Ovary (tissue), 9 donors: ENCODE measurements around the gene LRRTM4. TPM values are rescaled to one million over a fixed set of nuclear protein-coding genes. Genes with fewer than 3 reads are reported as not detected.

Experiments
- DNase-seq, 5 donors: peaks; one replicate each; pipeline ENCODE4 v3.0.0-alpha.2; 2019 to 2020
- H3K27ac ChIP-seq, 2 donors: fragments of 200-600 bp; one replicate each; pipeline versions ENCODE4 v1.5.1 to v1.8.0; 2019 to 2022
- H3K27me3 ChIP-seq: fragments of 200-600 bp; one replicate; pipeline ENCODE4 v1.8.0; 2022
- H3K36me3 ChIP-seq: fragments of 200-600 bp; sonication (generic); one replicate; pipeline ENCODE4 v1.5.1; 2019
- H3K4me1 ChIP-seq: one replicate; pipeline ENCODE4 v1.8.1; 2013; ENCODE audit warnings: mild to moderate bottlenecking, moderate library complexity; ENCODE audit not compliant: insufficient read depth
- H3K4me3 ChIP-seq: fragments of 200-600 bp; sonication (generic); one replicate; pipeline ENCODE4 v1.5.1; 2017
- H3K9me3 ChIP-seq, 2 donors: fragments of 200-600 bp in 1 of 2; sonication (generic) in 1 of 2; one replicate each; pipeline versions ENCODE4 v1.5.1 to v1.8.1; 2013 to 2019; ENCODE audit warnings: mild to moderate bottlenecking in 1 of 2, moderate library complexity in 1 of 2
- EP300 ChIP-seq: sonication (generic); formaldehyde crosslinking; IDR thresholded peaks from one replicate; pipeline ENCODE4 v1.6.1; 2017; ENCODE audit warnings: antibody characterized with exemption
- POLR2A ChIP-seq: fragments of 450-650 bp; IDR thresholded peaks from one replicate; pipeline ENCODE4 v1.6.1; 2017; ENCODE audit warnings: antibody characterized with exemption, mild to moderate bottlenecking, moderate library complexity
- WGBS, 3 donors: extraction: QIAGEN DNeasy Blood & Tissue Kit in 1 of 3; methylation state at CpG; one replicate each; pipeline versions ENCODE4 v1.1.5 to v1.1.7; 2013 to 2017; 5-methylcytosine and 5-hydroxymethylcytosine counted together
- intact Hi-C, 4 donors: fragments of 100-400 bp; cut with DNase I; formaldehyde crosslinking; loops; one replicate each; pipeline versions ENCODE4 v1.11.0 to v1.15.1; 2022 to 2023
- polyA plus RNA-seq, 2 donors: library from polyadenylated mRNA; stranded (reverse); fragments of 200-250 nt in 1 of 2; fragments of 350-450 nt in 1 of 2; fragmentation: Illumina TruSeq in 1 of 2; extraction: RNeasy Lipid Tissue Mini Kit (QIAGEN cat#74804) in 1 of 2; gene quantifications; one replicate each; pipeline ENCODE4 v1.2.3, GENCODE V29; 2013 to 2014
- total RNA-seq, 7 donors: library from RNA; depleted of rRNA in 2 of 7; stranded (reverse); fragments of >200 nt in 2 of 7; fragmentation: NEBNext Ultra II Directional in 3 of 7; extraction: Animal tissue kit (Norgen Biotek cat#: 25700) in 3 of 7; gene quantifications; one replicate each; pipeline versions ENCODE4 v1.1.0 to v1.2.4, GENCODE V29; 2016 to 2023
- TF ChIP-seq, protein P1 (sequence below), 3 donors: fragments of 450-650 bp in 2 of 3; fragments of 200-600 bp in 1 of 3; IDR thresholded peaks; one replicate each; pipeline versions ENCODE4 v1.5.1 to v1.8.0; 2016 to 2022; ENCODE audit warnings: antibody characterized with exemption in 3 of 3, mild to moderate bottlenecking in 1 of 3
- donor health status: DM: no; HTN: no; CAD: no; lungs with moderate emphysema.
- donor health status: DM: no; HTN: no; CAD: no.
- donor health status: Bipolar disorder and iron deficiency.
- donor health status: DM: yes; HTN: yes; CAD: no.
- donor health status: DM: no; HTN: no; CAD: no.
- donor health status: DM: yes; HTN: yes; CAD: no.

LRRTM4 gene
- total and polyA plus RNA-seq, 9 donors = 0.01 to 2.2 (median 0.71) TPM; not detected in 2

DNA sequence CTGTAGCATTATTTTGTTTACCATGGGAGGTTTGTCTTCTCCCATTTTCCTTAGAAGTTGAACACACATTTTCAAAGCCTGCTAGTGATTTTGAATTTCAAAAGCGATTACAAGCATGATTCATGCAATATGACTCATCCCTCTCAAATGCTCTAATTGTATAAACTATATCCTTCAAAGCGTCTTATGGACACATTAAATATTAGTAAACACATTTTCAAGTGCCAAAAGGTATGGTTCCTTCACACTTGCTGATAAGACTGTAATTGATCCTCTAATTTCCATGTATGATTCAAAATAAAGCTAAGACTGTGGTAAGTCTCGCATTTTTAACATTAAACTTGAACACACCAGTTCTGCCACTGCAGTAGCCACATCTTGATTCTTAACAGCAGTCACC lies 512.9 kb downstream of the LRRTM4 start:
- no peak overlapping the region for H3K4me3 ChIP-seq
- H3K4me1 ChIP-seq = no peaks in the 10 kb centered on the region

DNA sequence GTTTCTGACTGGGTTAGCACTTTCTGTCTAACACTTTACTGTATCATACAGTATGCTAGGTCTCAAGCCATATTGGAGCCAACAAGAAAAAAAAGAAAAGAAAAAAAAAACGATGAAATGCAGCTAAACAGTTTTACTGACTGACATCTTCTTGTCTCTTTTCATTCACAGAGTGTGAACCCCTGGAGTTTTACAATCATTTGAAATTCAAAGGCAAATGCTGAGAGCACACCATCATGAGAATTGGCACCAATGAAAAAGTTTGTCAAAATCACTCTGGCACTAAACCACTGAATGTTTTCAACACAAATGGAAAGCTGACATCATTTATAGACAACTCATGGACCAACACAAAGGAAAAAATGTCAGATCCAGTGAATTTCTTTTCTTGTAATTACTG lies 513.3 kb downstream of the LRRTM4 start:
- Histone ChIP-seq H3K4me3 (no peak overlapping the region), H3K27ac (no peak overlapping the region), H3K4me1 (no peaks in the 10 kb centered on the region), H3K9me3 (no peaks in the 10 kb centered on the region), H3K36me3 (no peaks in the 10 kb centered on the region), H3K27me3 (no peaks in the 10 kb centered on the region)
- no peak for DNase-seq
- WGBS, 3 donors = 0 to 4% (median 2%) methylated on average over 1 of the region's 1 CpG
- no peak for TF ChIP-seq EP300
- TF ChIP-seq POLR2A = no peak
- TF ChIP-seq, protein P1, sequence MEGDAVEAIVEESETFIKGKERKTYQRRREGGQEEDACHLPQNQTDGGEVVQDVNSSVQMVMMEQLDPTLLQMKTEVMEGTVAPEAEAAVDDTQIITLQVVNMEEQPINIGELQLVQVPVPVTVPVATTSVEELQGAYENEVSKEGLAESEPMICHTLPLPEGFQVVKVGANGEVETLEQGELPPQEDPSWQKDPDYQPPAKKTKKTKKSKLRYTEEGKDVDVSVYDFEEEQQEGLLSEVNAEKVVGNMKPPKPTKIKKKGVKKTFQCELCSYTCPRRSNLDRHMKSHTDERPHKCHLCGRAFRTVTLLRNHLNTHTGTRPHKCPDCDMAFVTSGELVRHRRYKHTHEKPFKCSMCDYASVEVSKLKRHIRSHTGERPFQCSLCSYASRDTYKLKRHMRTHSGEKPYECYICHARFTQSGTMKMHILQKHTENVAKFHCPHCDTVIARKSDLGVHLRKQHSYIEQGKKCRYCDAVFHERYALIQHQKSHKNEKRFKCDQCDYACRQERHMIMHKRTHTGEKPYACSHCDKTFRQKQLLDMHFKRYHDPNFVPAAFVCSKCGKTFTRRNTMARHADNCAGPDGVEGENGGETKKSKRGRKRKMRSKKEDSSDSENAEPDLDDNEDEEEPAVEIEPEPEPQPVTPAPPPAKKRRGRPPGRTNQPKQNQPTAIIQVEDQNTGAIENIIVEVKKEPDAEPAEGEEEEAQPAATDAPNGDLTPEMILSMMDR (IDR thresholded peaks at IDR 0.05) = no peak
- intact Hi-C loops = no loop called here

More for the DNA sequence above, 512.9 kb downstream of the LRRTM4 start:
- no peaks in the 10 kb centered on the region for H3K27me3 ChIP-seq
- intact Hi-C loops = no loop called here
- DNase-seq = no peak
- H3K36me3 ChIP-seq = no peaks in the 10 kb centered on the region
- H3K27ac ChIP-seq = no peak overlapping the region
- 51 to 69% (median 62%) methylated on average over 3 of the region's 3 CpGs for WGBS, 3 donors
- TF ChIP-seq POLR2A (no peak), EP300 (no peak)
- TF ChIP-seq, protein P1 (IDR thresholded peaks at IDR 0.05) = no peak
- no peaks in the 10 kb centered on the region for H3K9me3 ChIP-seq

DNA sequence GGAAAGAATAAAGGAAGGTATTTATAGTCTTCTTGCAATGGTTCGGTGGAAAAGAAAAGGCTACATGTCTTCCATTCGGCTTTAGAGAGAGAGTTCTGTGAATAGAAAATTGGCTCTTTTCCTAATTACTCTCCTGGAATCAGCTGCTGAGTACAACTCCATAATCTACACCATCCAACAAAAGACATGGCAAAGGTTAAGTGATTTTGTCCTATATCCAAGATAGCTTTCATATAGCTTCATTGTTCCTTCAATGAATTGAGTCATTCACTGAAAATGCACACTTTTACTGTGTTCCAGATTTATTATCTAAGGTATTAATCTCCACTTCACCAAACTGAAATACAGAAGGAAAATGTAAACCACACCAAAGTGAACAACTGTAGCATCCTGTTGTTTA lies 514.5 kb downstream of the LRRTM4 start:
- H3K9me3 ChIP-seq = no peaks in the 10 kb centered on the region
- H3K4me1 ChIP-seq = no peaks in the 10 kb centered on the region
- intact Hi-C loops = no loop called here
- TF ChIP-seq, protein P1 (IDR thresholded peaks at IDR 0.05) = no peak
- H3K4me3 ChIP-seq = no peak overlapping the region
- DNase-seq = no peak
- no peaks in the 10 kb centered on the region for H3K36me3 ChIP-seq
- no peaks in the 10 kb centered on the region for H3K27me3 ChIP-seq
- 77 to 78% (median 78%) methylated on average over 2 of the region's 2 CpGs for WGBS, 3 donors
- no peak overlapping the region for H3K27ac ChIP-seq

DNA sequence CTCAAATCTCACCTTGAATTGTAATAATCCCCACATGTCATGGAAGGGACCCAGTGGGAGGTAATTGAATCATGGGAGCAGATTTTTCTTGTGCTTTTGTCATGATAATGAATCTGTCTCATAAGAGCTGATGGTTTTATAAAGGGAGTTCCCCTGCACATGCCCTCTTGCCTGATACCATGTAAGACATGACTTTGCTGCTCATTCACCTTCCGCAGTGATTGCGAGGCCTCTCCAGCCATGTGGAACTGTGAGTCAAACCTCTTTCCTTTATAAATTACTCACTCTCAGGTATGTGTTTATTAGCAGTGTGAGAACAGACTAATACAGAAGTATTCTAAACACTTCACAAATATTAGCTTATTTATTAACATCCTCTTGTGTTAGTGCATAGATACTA lies 516.7 kb downstream of the LRRTM4 start:
- intact Hi-C loops = no loop called here
- no peak for DNase-seq
- no peaks in the 10 kb centered on the region for H3K4me1 ChIP-seq
- no peaks in the 10 kb centered on the region for H3K9me3 ChIP-seq
- H3K36me3 ChIP-seq = no peaks in the 10 kb centered on the region
- 89 to 98% (median 95%) methylated on average over 2 of the region's 2 CpGs for WGBS, 3 donors
- H3K4me3 ChIP-seq = no peak overlapping the region
- no peak overlapping the region for H3K27ac ChIP-seq
- no peaks in the 10 kb centered on the region for H3K27me3 ChIP-seq
- TF ChIP-seq POLR2A = no peak
- no peak for TF ChIP-seq EP300
- TF ChIP-seq, protein P1 (IDR thresholded peaks at IDR 0.05) = no peak

DNA sequence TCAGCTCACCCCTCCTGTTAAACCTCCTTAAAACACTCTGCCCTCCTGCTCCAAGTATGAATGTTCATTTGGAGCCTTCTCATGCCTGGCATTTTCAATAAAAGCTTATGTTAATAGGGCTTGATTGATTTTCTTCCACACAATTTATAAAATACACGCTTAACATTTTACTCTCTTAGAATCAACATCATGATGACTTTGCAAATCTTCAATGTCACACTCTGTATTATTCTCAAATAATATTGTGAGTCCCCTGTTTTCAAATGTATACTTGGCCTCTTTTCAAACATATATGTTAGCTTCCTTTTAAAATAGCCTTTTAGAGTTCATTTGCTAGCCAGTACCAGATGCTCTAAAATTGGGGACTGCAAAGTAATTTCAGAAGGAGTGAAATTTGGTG lies 520.3 kb downstream of the LRRTM4 start:
- 89 to 97% (median 90%) methylated on average over 1 of the region's 1 CpG for WGBS, 3 donors
- Histone ChIP-seq H3K9me3 (no peaks in the 10 kb centered on the region), H3K4me1 (no peaks in the 10 kb centered on the region), H3K36me3 (no peaks in the 10 kb centered on the region), H3K27me3 (no peaks in the 10 kb centered on the region), H3K4me3 (no peak overlapping the region), H3K27ac (no peak overlapping the region)
- no peak for DNase-seq
- intact Hi-C loops = no loop called here
- TF ChIP-seq EP300 (no peak), POLR2A (no peak)
- TF ChIP-seq, protein P1 (IDR thresholded peaks at IDR 0.05) = no peak
